Dedifferentiated amniotic fluid mesenchymal stem cell (primary cell): Measurements from ENCODE around the gene AGBL3.

Source experiments
- DNase-seq: peaks from one replicate; pipeline ENCODE4 v3.0.0-alpha.2; 2016; ENCODE audit errors: extremely low spot score

AGBL3 gene

DNA sequence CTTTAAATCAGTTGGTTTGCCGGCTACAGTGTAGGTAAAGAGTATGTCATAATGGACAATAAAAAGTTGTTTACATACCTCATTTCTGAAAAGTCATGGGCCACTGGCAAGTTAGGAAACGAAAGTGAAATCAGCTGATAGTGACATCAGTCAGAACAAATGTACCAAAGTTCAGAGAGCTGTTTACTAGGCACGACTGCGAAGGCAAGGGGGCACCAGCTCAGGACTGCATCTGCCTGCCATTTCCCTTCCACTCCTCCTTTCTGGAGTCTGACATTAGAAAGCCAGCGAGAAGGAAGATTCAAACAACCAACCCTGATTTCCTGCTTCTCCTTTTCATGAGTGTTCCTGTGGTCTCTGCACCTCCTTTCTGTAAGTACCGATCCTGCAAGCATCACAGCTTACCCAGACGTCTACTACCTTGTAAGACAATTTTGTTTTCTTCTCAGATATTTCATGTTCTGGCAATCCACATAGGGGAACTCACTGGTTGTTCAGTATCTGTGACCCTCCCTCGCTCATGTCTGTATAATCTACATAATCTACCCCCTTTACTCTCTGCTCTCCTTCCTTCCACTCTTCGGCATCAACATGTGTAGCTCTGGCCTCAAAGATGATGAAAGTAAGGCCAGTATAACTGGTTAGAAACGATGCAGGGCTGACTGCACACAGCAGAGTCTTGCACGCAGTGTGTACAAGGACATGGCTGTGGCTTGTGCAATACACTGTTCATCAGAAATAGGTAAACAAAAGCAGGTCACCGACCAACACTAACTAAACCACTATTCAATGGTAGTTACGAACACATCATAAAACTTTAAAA lies 161.8 kb downstream of the AGBL3 start, which contains the start of gene TMEM140:
Gene TMEM140, plus strand, starts transcription at position 174 of the 823 bp plus-strand sequence. CDS start 16,370 bp downstream, outside the sequence.
- no peak for DNase-seq

GRCh38 chr7:135150072-135150782 lies 163.9 kb downstream of the AGBL3 start:
- DNase-seq = no peak

DNA sequence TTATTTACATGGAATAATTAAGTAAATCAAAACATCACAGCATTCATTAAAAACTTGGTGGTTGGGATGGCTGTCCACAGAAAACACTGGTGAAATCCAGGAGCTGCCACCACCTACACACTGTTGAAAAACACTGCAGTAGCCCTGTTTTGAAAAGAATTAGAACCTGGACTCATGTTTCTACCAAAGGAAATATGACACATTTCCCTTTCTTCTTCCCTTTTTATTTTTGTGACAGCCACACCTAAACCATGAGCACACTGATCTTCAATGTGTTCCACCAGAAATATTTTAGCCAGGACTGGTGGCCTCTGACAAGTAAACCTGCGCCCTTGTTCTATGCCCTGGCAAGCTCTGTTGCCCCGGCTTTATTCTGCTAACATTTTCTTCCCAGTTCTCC lies 164.8 kb downstream of the AGBL3 start:
- no peak for DNase-seq

DNA sequence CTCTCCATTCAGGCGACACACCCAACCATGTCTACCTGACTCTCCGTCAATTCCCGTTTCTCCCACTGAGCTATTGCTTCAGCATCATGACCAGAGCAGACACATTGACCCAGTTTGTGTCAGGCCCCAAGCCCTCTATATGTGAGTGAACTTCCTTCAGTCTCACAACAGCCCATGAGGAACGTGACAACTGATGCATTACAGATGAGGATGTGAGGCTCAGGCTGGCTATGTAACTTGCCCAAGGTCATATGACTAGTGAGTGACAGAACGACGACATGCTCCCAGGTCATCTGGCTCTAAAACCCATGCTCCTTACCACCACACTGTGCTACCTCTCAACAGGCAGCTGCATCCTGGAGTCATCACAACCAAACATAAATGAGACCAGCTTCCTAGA lies 165.2 kb downstream of the AGBL3 start:
- DNase-seq = no peak

- DNase-seq = no peak
These were observed 166.1 kb downstream of the AGBL3 start for GRCh38 chr7:135152442-135152841.

GRCh38 chr7:135154734-135155133 lies 168.4 kb downstream of the AGBL3 start:
- no peak for DNase-seq

DNA sequence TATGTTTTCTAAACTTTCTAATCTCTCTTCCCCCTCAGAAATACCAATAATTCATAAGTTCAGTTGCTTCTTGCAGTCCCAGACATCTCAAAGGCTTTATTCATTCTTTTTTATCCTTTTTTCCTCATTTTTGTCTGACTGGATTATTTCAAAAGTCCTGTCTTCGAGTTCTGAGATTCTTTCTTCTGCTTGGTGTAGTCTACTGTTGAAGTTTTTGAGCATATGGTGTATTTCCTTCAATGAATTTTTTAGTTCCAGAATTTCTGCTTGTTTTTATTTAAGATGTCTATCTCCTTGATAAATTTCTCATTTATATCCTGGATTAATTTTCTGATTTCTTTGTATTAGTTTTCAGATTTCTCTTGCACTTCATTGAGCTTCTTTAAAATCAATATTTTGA lies 170.0 kb downstream of the AGBL3 start:
- no peak for DNase-seq

- no peak for DNase-seq
These were observed 171.9 kb downstream of the AGBL3 start for GRCh38 chr7:135158141-135158655.

- no peak for DNase-seq
These were observed 172.6 kb downstream of the AGBL3 start for GRCh38 chr7:135158874-135159273.

GRCh38 chr7:135159359-135160085 lies 173.2 kb downstream of the AGBL3 start:
- DNase-seq = no peak

GRCh38 chr7:135160098-135160857 lies 174.0 kb downstream of the AGBL3 start:
- no peak for DNase-seq

- DNase-seq = no peak
These were observed 174.7 kb downstream of the AGBL3 start for GRCh38 chr7:135160858-135161653.

DNA sequence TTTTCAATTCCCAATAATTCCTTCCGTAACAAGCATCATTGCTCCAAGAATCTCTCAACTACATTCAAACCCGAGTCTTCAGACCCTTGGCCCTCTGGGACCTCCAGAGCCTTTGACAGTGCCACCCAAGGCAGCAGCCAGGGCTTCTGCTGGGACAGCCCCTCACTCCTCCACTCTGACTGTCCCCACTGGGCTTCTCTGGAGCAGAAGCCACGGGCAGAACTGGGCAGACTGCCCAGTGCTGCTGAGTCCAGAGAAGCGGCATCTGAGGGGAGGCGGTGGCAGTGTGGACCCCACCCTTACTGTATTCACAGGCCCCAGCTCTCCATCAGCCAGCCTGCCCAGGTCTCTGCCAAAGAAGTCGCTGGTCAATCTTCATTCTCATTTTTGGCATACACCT lies 175.4 kb downstream of the AGBL3 start:
- no peak for DNase-seq

- DNase-seq = no peak
These were observed 176.2 kb downstream of the AGBL3 start for GRCh38 chr7:135162382-135163001.

DNA sequence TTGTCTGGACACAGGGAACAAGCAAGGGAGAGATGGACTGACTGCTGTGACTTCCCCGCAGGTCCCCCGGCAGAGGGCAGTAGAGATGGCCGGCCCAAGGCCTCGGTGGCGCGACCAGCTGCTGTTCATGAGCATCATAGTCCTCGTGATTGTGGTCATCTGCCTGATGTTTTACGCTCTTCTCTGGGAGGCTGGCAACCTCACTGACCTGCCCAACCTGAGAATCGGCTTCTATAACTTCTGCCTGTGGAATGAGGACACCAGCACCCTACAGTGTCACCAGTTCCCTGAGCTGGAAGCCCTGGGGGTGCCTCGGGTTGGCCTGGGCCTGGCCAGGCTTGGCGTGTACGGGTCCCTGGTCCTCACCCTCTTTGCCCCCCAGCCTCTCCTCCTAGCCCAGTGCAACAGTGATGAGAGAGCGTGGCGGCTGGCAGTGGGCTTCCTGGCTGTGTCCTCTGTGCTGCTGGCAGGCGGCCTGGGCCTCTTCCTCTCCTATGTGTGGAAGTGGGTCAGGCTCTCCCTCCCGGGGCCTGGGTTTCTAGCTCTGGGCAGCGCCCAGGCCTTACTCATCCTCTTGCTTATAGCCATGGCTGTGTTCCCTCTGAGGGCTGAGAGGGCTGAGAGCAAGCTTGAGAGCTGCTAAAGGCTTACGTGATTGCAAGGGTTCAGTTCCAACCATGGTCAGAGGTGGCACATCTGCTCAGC lies 178.2 kb downstream of the AGBL3 start:
- DNase-seq = no peak

DNA sequence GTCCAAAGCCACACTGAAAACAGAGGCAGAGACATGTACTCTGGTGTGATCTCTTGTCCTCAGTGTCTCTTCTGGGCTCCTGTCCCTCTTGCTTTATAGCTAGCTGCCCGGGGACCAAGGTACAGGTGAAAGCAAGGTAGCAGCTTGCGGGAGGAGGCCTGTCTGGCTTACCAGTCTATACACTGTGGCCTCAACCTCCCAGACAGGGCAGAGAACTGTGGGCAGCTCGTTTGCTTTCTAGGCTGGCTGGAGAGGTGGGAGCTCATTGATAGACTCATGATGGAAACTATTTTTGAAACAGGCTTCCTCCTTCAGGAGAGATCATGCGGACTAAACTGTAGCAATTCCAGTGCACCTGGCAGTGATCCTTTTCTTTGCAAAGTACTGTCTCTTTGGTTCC lies 179.6 kb downstream of the AGBL3 start:
- DNase-seq = no peak

DNA sequence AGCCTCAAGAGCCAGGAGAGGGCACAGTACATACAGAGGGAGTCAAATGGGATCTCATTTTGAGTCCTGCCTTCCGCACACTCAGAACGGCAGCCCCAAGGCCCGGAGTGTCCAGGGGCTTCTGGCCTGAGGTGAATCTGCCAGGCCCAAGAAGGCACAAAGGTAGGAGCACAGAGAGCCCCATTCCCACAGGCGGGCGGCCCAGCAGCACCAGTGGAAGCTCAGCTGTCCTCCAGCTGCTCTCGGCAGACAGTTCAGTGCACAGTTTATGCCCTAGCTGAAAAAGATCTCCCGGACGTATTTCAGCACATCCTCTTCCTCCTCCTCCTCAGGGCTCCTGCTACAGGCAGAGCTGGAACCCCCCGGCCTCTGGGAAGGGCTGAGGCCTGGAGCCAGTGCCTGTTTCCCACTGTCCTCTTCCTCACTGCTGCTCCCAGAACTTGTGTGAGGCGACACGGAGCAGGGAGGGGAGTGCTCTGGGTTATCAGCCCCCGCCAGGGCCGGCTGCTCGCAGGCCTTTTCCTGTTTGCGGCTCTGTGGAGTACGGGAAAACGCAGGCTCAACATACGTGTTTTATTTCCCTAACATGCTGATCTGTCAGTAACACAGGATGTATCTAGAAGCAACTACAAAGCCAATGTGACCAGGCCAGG lies 180.2 kb downstream of the AGBL3 start:
- no peak for DNase-seq

GRCh38 chr7:135167365-135167917 lies 181.1 kb downstream of the AGBL3 start:
- no peak for DNase-seq

GRCh38 chr7:135168001-135168400 lies 181.7 kb downstream of the AGBL3 start:
- no peak for DNase-seq
